ENCODE results near the gene YDJC. TPM values are rescaled to one million over a fixed set of nuclear protein-coding genes. Genes with fewer than 3 reads are reported as not detected.

The YDJC gene
- total and polyA plus RNA-seq, 2 donors (not counting 1 experiment from before 2014, with no cell fraction given), result 4.7 to 10.4 TPM

DNA sequence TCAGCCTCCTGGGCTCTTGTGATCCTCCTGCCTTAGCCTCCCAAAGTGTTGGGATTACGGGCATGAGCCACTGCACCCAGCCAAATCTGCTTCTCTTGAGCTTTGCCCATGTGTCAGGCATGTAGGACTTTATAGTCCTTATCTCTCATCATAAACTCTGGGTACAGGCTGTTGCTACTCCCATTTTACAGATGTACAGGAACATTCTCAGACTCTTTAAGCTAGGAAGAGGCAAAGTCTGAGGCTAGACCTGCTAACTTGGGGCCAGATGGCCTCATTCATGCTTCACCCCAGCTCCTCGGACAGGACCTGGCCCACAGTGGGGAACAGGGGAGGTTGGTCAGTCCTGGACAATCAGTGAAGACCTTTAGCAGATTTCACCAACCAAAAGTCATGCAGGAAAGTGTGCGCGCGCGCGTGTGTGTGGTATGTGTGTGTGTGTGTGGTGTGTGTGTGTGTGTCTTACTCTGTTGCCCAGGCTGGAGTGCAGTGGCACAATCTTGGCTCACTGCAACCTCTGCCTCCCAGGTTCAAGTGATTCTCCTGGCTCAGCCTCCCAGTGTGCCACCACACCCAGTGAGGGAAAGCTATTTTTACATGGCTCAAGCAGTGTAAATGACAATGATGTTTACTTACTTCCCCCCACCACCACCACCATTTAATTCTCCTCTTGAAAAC is 23.8 kb downstream of the YDJC start:
- Histone ChIP-seq H3K4me2 (ENCODE audit: extremely low read depth, insufficient read depth, low read length) (no peak overlapping the region), H3K4me1 (ENCODE audit: control insufficient read depth, extremely low read depth, insufficient read depth, low read length) (no peaks in the 10 kb centered on the region), H3K9ac (ENCODE audit: insufficient read depth, low read length) (no peak overlapping the region), H3K36me3 (ENCODE audit: control insufficient read depth, insufficient read depth, low read length) (no peaks in the 10 kb centered on the region), H3K27ac (ENCODE audit: insufficient read depth, low read length) (no peak overlapping the region), H3K79me2 (ENCODE audit: control insufficient read depth, insufficient read depth, low read length) (peaks cover 69% of the 10 kb centered on the region), H3K27me3 (ENCODE audit: control insufficient read depth, insufficient read depth, low read length) (no peaks in the 10 kb centered on the region), H2AFZ (ENCODE audit: low read length) (no peak overlapping the region), H3K9me3 (ENCODE audit: control insufficient read depth, insufficient read depth, low read depth, low read length) (no peaks in the 10 kb centered on the region), H4K20me1 (ENCODE audit: control insufficient read depth, extremely low read depth, insufficient read depth, low read length) (no peaks in the 10 kb centered on the region), H3K4me3 (replicated peaks in 1 of 4; ENCODE audit: control extremely low read depth in 1 of 4, insufficient read depth in 1 of 4, low read depth in 3 of 4, low read length in 4 of 4) (no peak overlapping the region)
- DNase-seq (ENCODE audit: low read depth in 2 of 2), result no peak
- TF ChIP-seq, protein P1, sequence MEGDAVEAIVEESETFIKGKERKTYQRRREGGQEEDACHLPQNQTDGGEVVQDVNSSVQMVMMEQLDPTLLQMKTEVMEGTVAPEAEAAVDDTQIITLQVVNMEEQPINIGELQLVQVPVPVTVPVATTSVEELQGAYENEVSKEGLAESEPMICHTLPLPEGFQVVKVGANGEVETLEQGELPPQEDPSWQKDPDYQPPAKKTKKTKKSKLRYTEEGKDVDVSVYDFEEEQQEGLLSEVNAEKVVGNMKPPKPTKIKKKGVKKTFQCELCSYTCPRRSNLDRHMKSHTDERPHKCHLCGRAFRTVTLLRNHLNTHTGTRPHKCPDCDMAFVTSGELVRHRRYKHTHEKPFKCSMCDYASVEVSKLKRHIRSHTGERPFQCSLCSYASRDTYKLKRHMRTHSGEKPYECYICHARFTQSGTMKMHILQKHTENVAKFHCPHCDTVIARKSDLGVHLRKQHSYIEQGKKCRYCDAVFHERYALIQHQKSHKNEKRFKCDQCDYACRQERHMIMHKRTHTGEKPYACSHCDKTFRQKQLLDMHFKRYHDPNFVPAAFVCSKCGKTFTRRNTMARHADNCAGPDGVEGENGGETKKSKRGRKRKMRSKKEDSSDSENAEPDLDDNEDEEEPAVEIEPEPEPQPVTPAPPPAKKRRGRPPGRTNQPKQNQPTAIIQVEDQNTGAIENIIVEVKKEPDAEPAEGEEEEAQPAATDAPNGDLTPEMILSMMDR (conservative IDR thresholded peaks at IDR 0.05 in 1 of 2, IDR thresholded peaks at IDR 0.05 in 1 of 2; ENCODE audit: low read depth in 1 of 2, low read length in 2 of 2), result no peak
- TF ChIP-seq EZH2 (IDR thresholded peaks at IDR 0.05; ENCODE audit: low read length, missing control alignments), result no peak

DNA sequence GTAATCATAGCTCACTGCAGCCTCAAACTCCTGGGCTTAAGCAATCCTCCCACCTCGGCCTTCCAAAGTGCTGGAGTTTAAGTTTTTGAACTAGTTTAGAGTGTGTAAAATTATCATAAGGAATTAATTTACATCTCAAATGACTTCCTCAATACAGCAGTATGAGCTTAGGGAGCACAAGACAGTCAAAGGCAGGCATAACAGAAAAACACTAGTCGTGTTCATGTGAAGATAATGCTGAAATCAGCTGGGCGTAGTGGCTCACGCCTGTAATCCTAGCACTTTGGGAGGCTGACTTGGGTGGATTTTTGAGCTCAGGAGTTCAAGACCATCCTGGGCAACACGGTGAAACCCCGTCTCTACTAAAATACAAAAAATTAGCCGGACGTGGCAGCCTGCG is 25.8 kb downstream of the YDJC start:
- Histone ChIP-seq H3K36me3 (ENCODE audit: control insufficient read depth, insufficient read depth, low read length) (peaks cover under 1% of the 10 kb centered on the region), H3K4me3 (replicated peaks in 1 of 4; ENCODE audit: control extremely low read depth in 1 of 4, insufficient read depth in 1 of 4, low read depth in 3 of 4, low read length in 4 of 4) (no peak overlapping the region), H3K4me2 (ENCODE audit: extremely low read depth, insufficient read depth, low read length) (no peak overlapping the region), H3K4me1 (ENCODE audit: control insufficient read depth, extremely low read depth, insufficient read depth, low read length) (no peaks in the 10 kb centered on the region), H4K20me1 (ENCODE audit: control insufficient read depth, extremely low read depth, insufficient read depth, low read length) (no peaks in the 10 kb centered on the region), H3K9me3 (ENCODE audit: control insufficient read depth, insufficient read depth, low read depth, low read length) (no peaks in the 10 kb centered on the region), H3K27ac (ENCODE audit: insufficient read depth, low read length) (no peak overlapping the region), H3K9ac (ENCODE audit: insufficient read depth, low read length) (no peak overlapping the region), H3K79me2 (ENCODE audit: control insufficient read depth, insufficient read depth, low read length) (peaks cover 70% of the 10 kb centered on the region), H3K27me3 (ENCODE audit: control insufficient read depth, insufficient read depth, low read length) (no peaks in the 10 kb centered on the region), H2AFZ (ENCODE audit: low read length) (no peak overlapping the region)
- DNase-seq (ENCODE audit: low read depth in 2 of 2), result no peak
- TF ChIP-seq, protein P1 (conservative IDR thresholded peaks at IDR 0.05 in 1 of 2, IDR thresholded peaks at IDR 0.05 in 1 of 2; ENCODE audit: low read depth in 1 of 2, low read length in 2 of 2), result no peak
- TF ChIP-seq EZH2 (IDR thresholded peaks at IDR 0.05; ENCODE audit: low read length, missing control alignments), result no peak

DNA sequence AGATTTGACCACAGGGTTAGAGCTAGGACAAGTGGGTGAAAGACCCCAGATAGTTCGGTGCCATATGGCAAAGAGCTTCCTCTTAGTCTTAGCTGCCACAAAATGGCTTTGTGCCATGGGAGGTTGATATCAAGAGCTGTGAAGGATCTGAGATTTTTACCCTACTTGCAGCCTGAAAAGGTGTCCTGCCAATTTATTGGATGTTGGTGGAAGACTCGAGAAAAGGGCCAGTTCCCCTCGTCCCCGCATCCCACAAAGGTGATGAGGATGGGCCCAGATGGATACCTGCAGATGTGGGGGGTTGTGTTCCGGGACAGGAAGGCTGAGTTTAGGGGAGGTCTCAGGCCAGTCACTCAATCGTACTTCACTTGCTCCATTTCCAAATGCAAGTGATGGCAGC is 27.2 kb downstream of the YDJC start:
- Histone ChIP-seq H3K4me1 (ENCODE audit: control insufficient read depth, extremely low read depth, insufficient read depth, low read length) (no peaks in the 10 kb centered on the region), H3K27me3 (ENCODE audit: control insufficient read depth, insufficient read depth, low read length) (no peaks in the 10 kb centered on the region), H3K27ac (ENCODE audit: insufficient read depth, low read length) (no peak overlapping the region), H3K9me3 (ENCODE audit: control insufficient read depth, insufficient read depth, low read depth, low read length) (no peaks in the 10 kb centered on the region), H3K36me3 (ENCODE audit: control insufficient read depth, insufficient read depth, low read length) (peaks cover 1% of the 10 kb centered on the region), H3K79me2 (ENCODE audit: control insufficient read depth, insufficient read depth, low read length) (peaks cover 71% of the 10 kb centered on the region), H3K4me3 (replicated peaks in 1 of 4; ENCODE audit: control extremely low read depth in 1 of 4, insufficient read depth in 1 of 4, low read depth in 3 of 4, low read length in 4 of 4) (no peak overlapping the region), H3K9ac (ENCODE audit: insufficient read depth, low read length) (no peak overlapping the region), H3K4me2 (ENCODE audit: extremely low read depth, insufficient read depth, low read length) (no peak overlapping the region), H2AFZ (ENCODE audit: low read length) (no peak overlapping the region), H4K20me1 (ENCODE audit: control insufficient read depth, extremely low read depth, insufficient read depth, low read length) (no peaks in the 10 kb centered on the region)
- DNase-seq (ENCODE audit: low read depth in 2 of 2), result no peak
- no peak for TF ChIP-seq EZH2 (IDR thresholded peaks at IDR 0.05; ENCODE audit: low read length, missing control alignments)
- TF ChIP-seq, protein P1 (conservative IDR thresholded peaks at IDR 0.05 in 1 of 2, IDR thresholded peaks at IDR 0.05 in 1 of 2; ENCODE audit: low read depth in 1 of 2, low read length in 2 of 2), result no peak

Data from fibroblast of lung (primary cell).